GM19468 (cell line): ENCODE data around the gene POU4F3.
"Not testable (repeated sequence)": the region's sequence is repeated elsewhere in the genome, so short reads cannot be mapped to it uniquely, and the experiment has no call there.

ENCODE experiments used
- ATAC-seq: cut with Tn5 transposase; IDR thresholded peaks from one replicate; pipeline ENCODE4 v1.9.1; 2021; ENCODE audit warnings: mild to moderate bottlenecking, moderate library complexity, moderate number of reproducible peaks; ENCODE audit not compliant: unreplicated experiment; ENCODE audit errors: extremely low read depth

Gene POU4F3

DNA sequence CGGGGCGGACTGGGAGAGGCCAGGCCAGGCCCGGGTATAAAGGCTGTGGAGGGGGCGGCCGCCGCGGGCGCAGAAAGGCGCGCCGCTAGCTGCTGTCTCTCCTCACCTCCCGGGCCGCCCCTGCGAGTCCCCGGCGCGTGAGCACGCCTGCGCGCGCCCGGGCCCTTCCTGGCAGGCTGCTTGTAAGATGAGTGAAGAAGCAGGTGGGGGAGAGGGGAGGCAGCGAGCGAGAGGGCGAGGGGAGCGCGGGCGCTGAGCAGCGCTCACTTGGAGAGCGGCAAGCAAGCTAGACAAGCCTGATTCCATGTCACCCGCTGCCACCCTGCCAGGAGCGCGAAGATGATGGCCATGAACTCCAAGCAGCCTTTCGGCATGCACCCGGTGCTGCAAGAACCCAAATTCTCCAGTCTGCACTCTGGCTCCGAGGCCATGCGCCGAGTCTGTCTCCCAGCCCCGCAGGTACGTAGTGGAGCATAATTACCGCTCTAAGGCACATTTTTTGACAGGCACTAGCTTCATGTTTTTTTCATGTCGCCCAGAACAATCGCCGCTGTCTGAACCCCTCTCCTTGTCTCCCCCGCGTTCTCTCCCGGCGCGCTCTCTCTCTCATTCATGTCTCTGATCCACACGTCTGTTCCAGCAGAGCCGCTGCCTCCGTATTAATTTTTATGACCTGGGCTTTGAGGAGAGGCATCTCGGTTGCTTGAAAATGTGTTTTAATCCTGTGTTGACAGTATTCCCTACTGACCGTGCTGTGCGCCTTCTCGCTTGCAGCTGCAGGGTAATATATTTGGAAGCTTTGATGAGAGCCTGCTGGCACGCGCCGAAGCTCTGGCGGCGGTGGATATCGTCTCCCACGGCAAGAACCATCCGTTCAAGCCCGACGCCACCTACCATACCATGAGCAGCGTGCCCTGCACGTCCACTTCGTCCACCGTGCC lies at the start of gene POU4F3:
Gene POU4F3, plus strand, starts transcription at position 66 of the 941 bp plus-strand sequence. Its CDS starts 274 bp downstream, at position 340.
- no peak for ATAC-seq

- no peak for ATAC-seq
These were observed 48.3 kb upstream of the POU4F3 start for GRCh38 chr5:146290318-146290717.

DNA sequence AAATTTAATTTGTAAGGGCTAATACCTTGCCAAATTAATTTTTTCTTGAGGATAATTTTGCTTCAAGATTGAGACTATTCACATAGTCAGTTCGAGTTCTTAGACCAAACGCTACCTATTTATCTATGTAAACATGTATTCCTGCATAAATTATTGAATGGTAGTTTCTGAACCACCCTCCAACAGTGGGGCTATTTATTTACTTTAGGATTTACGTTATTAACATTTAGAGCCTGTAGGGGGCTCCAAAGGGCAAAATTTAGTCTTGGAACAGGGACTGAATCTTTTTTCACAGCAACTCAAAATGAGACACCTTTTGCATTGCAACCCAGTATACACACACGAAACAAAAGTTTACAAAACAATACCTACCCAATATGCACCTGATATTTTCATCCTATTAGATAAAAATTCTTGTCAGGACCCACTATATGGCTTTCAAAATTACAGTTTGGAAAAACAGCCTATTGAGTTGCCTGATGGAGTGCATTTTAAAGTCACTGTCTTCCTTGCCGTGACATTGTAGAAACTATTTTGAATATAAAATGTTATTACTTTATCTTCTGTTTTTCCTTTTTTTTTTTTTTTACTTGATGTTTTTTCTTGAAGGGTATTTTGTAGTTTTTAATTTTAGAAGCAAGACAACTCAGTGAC lies 47.1 kb upstream of the POU4F3 start:
- ATAC-seq, result peak; percentile 69

DNA sequence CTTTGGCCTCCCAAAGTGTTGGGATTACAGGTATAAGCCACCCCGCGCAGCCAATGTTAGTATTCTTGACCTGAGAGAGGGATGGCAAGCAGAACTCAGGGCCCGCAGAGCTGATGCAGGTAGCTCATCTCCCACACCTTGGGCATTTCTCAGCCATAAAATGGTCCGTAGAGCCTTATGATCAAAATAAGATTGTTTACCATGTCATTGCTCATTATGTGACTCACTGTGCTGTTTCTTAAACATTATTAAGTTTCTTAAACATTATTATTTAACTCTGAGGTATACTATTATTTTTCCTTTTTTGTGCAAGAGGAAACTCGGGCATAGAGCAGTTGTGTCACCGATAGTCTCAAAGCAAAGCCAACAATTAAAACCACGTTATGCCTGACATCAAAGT lies 42.4 kb upstream of the POU4F3 start:
- no peak for ATAC-seq

- ATAC-seq, result not testable (repeated sequence)
These were observed 39.7 kb upstream of the POU4F3 start for GRCh38 chr5:146298920-146299319.

- ATAC-seq, result no peak
These were observed 37.0 kb upstream of the POU4F3 start for GRCh38 chr5:146301626-146302025.

- no peak for ATAC-seq
These were observed 36.2 kb upstream of the POU4F3 start for GRCh38 chr5:146302406-146302805.

GRCh38 chr5:146306838-146307237 lies 31.8 kb upstream of the POU4F3 start:
- no peak for ATAC-seq

DNA sequence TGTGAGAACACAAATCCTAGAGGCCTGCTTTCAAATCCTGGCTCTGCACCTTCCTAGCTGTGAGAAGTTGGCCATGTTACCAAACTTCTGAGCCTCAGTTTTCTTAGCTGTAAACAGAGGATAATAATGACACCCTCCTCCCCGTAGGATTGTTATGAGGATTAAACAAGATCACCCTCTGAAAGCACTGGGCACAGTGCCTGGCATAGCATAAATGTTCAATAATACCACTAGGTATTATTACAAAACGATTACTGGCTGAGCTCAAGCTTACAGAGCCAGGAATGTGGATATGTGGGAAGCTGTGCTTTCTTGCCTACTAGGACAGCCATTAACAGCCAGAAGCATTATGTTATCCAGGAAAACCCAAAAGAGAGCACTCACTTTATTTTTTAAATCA lies 30.8 kb upstream of the POU4F3 start:
- no peak for ATAC-seq

- ATAC-seq, result no peak
These were observed 28.1 kb upstream of the POU4F3 start for GRCh38 chr5:146310540-146310939.

GRCh38 chr5:146311278-146311677 lies 27.4 kb upstream of the POU4F3 start:
- ATAC-seq, result no peak

GRCh38 chr5:146313027-146313426 lies 25.6 kb upstream of the POU4F3 start:
- peak; percentile 26 for ATAC-seq

GRCh38 chr5:146321571-146321970 lies 17.1 kb upstream of the POU4F3 start:
- ATAC-seq, result no peak

GRCh38 chr5:146327257-146327870 lies 11.3 kb upstream of the POU4F3 start:
- no peak for ATAC-seq

DNA sequence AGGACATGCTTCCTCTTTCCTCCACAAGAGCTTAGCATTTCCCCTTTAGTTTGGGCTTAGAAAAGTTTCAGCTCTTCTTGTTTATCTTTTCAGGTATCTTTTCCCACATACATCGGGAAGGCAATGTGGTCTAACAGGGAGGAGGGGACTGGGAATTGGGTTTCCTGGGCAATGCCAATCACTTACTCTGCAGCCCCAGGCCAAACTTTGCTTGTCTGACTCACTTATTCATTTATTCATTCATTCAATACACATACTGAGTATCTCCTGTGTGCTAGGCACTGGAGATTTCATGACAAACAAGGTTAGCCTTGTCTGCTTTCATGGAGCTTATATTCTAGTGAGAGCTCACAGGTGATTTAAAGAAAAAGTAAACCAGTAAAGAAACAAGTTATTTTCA lies 10.7 kb upstream of the POU4F3 start:
- ATAC-seq, result no peak

- no peak for ATAC-seq
These were observed 8.9 kb upstream of the POU4F3 start for GRCh38 chr5:146329697-146330096.

GRCh38 chr5:146331423-146331822 lies 7.2 kb upstream of the POU4F3 start:
- no peak for ATAC-seq

GRCh38 chr5:146334074-146334533 lies 4.5 kb upstream of the POU4F3 start:
- ATAC-seq, result no peak

GRCh38 chr5:146336197-146336596 lies 2.4 kb upstream of the POU4F3 start:
- ATAC-seq, result no peak

GRCh38 chr5:146337264-146337904 lies 1.3 kb upstream of the POU4F3 start:
- ATAC-seq, result no peak
